Fibroblast of skin of left quadriceps (primary cell): Measurements from ENCODE around the gene ICAM2.
"Not testable (repeated sequence)": the region's sequence is repeated elsewhere in the genome, so short reads cannot be mapped to it uniquely, and the experiment has no call there.

ENCODE experiments used
- DNase-seq, 2 experiments: peaks; one replicate each; pipeline ENCODE4 v3.0.0-alpha.2; 2013; ENCODE audit warnings: low read depth in 2 of 2

The ICAM2 gene

GRCh38 chr17:63997341-63998048 is 22.9 kb downstream of the ICAM2 start:
- no peak for DNase-seq

GRCh38 chr17:63996430-63997182 is 23.8 kb downstream of the ICAM2 start:
- DNase-seq = no peak

GRCh38 chr17:63995626-63996025 is 24.8 kb downstream of the ICAM2 start:
- DNase-seq = no peak

GRCh38 chr17:63993368-63993985 is 27.0 kb downstream of the ICAM2 start:
- no peak for DNase-seq

GRCh38 chr17:63991611-63992010 is 28.8 kb downstream of the ICAM2 start:
- DNase-seq = no peak

GRCh38 chr17:63989622-63990345 is 30.6 kb downstream of the ICAM2 start:
- DNase-seq = no peak

GRCh38 chr17:63988741-63989621 is 31.5 kb downstream of the ICAM2 start:
- no peak for DNase-seq

- no peak for DNase-seq
Observed at GRCh38 chr17:63988127-63988478, 32.3 kb downstream of the ICAM2 start.

GRCh38 chr17:63987221-63988126 is 33.0 kb downstream of the ICAM2 start:
- DNase-seq = no peak

GRCh38 chr17:63986821-63987220 is 33.6 kb downstream of the ICAM2 start:
- no peak for DNase-seq

- no peak for DNase-seq
Observed at GRCh38 chr17:63985387-63986140, 34.9 kb downstream of the ICAM2 start.

GRCh38 chr17:63984651-63985386 is 35.6 kb downstream of the ICAM2 start:
- peak; percentile 64 to 69 for DNase-seq

- no peak for DNase-seq
Observed at GRCh38 chr17:63984236-63984635, 36.2 kb downstream of the ICAM2 start.

GRCh38 chr17:63983320-63983719 is 37.1 kb downstream of the ICAM2 start:
- no peak for DNase-seq

- not testable (repeated sequence) for DNase-seq
Observed at GRCh38 chr17:63982641-63983040, 37.8 kb downstream of the ICAM2 start.

- DNase-seq = no peak
Observed at GRCh38 chr17:63978272-63979200, 41.9 kb downstream of the ICAM2 start.

- no peak for DNase-seq
Observed at GRCh38 chr17:63976702-63977101, 43.7 kb downstream of the ICAM2 start.
